ENCODE measurements around the gene SNTN. TPM values are rescaled to one million over a fixed set of nuclear protein-coding genes. Genes with fewer than 3 reads are reported as not detected.

SNTN gene
- total and polyA plus RNA-seq, 11 donors = not detected

GRCh38 chr3:63661242-63661641 lies 8.8 kb downstream of the SNTN start:
- no peak for TF ChIP-seq CTCF (IDR thresholded peaks at IDR 0.05)
- no peak for TF ChIP-seq POLR2A (IDR thresholded peaks at IDR 0.05)
- H3K4me3 ChIP-seq = no peak overlapping the region
- 63 to 72% (median 67%) methylated on average over 1 of the region's 1 CpG for WGBS, 4 donors

GRCh38 chr3:63662011-63662410 lies 9.5 kb downstream of the SNTN start:
- H3K4me3 ChIP-seq = no peak overlapping the region
- TF ChIP-seq CTCF (IDR thresholded peaks at IDR 0.05) = no peak
- TF ChIP-seq POLR2A (IDR thresholded peaks at IDR 0.05) = no peak
- H3K36me3 ChIP-seq = no peaks in the 10 kb centered on the region
- intact Hi-C loops (cut with DNase I) = no loop called here
- H3K4me1 ChIP-seq = no peaks in the 10 kb centered on the region
- H3K27me3 ChIP-seq = no peaks in the 10 kb centered on the region
- no peaks in the 10 kb centered on the region for H3K9me3 ChIP-seq
- DNase-seq = no peak
- no peak for ATAC-seq
- no peak overlapping the region for H3K27ac ChIP-seq
- 63 to 90% (median 73%) methylated on average over 2 to 4 of the region's 4 CpGs for WGBS, 4 donors

More at GRCh38 chr3:63661242-63661641, 8.8 kb downstream of the SNTN start:
- Histone ChIP-seq H3K27me3 (no peaks in the 10 kb centered on the region), H3K36me3 (no peaks in the 10 kb centered on the region), H3K27ac (no peak overlapping the region), H3K9me3 (no peaks in the 10 kb centered on the region), H3K4me1 (no peaks in the 10 kb centered on the region)
- ATAC-seq = no peak
- no peak for DNase-seq
- intact Hi-C loops (cut with DNase I) = no loop called here

- no peak overlapping the region for H3K4me3 ChIP-seq
- ATAC-seq (no peak), DNase-seq (no peak)
- intact Hi-C loops (cut with DNase I) = no loop called here
- no peaks in the 10 kb centered on the region for H3K4me1 ChIP-seq
- H3K27me3 ChIP-seq = no peaks in the 10 kb centered on the region
- no peak overlapping the region for H3K27ac ChIP-seq
- TF ChIP-seq POLR2A (IDR thresholded peaks at IDR 0.05) (no peak), CTCF (IDR thresholded peaks at IDR 0.05) (no peak)
- H3K36me3 ChIP-seq = no peaks in the 10 kb centered on the region
- no peaks in the 10 kb centered on the region for H3K9me3 ChIP-seq
These were observed 10.0 kb downstream of the SNTN start for GRCh38 chr3:63662500-63662899.

GRCh38 chr3:63670544-63670943 lies 18.1 kb downstream of the SNTN start:
- ATAC-seq (no peak), DNase-seq (no peak)
- Histone ChIP-seq H3K27ac (no peak overlapping the region), H3K4me3 (no peak overlapping the region), H3K36me3 (no peaks in the 10 kb centered on the region), H3K9me3 (no peaks in the 10 kb centered on the region), H3K4me1 (no peaks in the 10 kb centered on the region), H3K27me3 (no peaks in the 10 kb centered on the region)
- intact Hi-C loops (cut with DNase I) = no loop called here
- TF ChIP-seq CTCF (IDR thresholded peaks at IDR 0.05) = no peak
- TF ChIP-seq POLR2A (IDR thresholded peaks at IDR 0.05) = no peak
- 89 to 94% (median 91%) methylated on average over 7 of the region's 7 CpGs for WGBS, 4 donors
